Activated naive CD8-positive, alpha-beta T cell treated with anti-CD3 and anti-CD28 coated beads, Interleukin-2, amount 10 ng/mL, durations not matched to agents 7 days and 5 days (primary cell): ENCODE data around the gene FOXJ3. TPM values are rescaled to one million over a fixed set of nuclear protein-coding genes. Genes with fewer than 3 reads are reported as not detected.

Source experiments
- ATAC-seq: fragments of 150-1000 bp; cut with Tn5 transposase; one replicate; pipeline ENCODE4 v1.10.0; 2021; ENCODE audit warnings: low read depth, moderate library complexity
- POLR2A ChIA-PET: fragments of 350-600 bp; sonication (Branson Sonifier 250); formaldehyde crosslinking; loops from one replicate; lab custom pipeline; 2021; ENCODE audit warnings: antibody characterized with exemption; lab: Charles Lee
- DNase-seq: peaks from one replicate; pipeline ENCODE4 v3.0.0; 2021
- H3K27ac Mint-ChIP-seq: one replicate; pipeline ENCODE4 v1.8.0; 2022; ENCODE audit warnings: mild to moderate bottlenecking, mixed read lengths
- H3K27me3 Mint-ChIP-seq: one replicate; pipeline ENCODE4 v1.8.0; 2022; ENCODE audit warnings: mild to moderate bottlenecking, moderate library complexity, mixed read lengths
- H3K36me3 Mint-ChIP-seq: one replicate; pipeline ENCODE4 v1.8.0; 2021; ENCODE audit warnings: mild to moderate bottlenecking, mixed read lengths
- H3K4me1 Mint-ChIP-seq: one replicate; pipeline ENCODE4 v1.8.0; 2021; ENCODE audit warnings: mixed read lengths
- H3K4me3 Mint-ChIP-seq: one replicate; pipeline ENCODE4 v1.8.0; 2022; ENCODE audit warnings: mild to moderate bottlenecking, moderate library complexity, mixed read lengths
- H3K9me3 Mint-ChIP-seq: one replicate; pipeline ENCODE4 v1.8.0; 2021; ENCODE audit warnings: mixed read lengths
- total RNA-seq, 2 experiments: library from RNA; stranded (reverse); gene quantifications; one replicate each; pipeline ENCODE4 v1.2.3, GENCODE V29; 2021

Gene FOXJ3
- total RNA-seq, 2 experiments from 2014 or later, result 59.1 to 61.1 TPM

DNA sequence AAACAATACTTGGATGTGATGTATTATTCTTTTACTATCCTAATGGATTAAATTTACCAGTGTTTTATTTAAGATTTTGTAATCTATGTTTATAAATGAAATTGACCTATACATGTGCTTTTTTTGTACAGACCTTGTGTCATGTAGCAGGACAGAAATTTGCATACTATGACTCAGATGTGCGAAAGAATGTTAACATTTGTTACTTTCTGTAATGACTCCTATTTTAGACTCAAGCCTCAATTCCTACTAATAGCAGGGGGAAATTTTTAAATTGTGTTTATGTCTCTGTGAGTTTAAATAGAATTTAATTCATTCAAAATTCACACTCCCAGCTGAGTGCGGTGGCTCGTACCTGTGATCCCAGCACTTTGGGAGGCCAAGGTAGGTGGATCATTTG lies 23.8 kb upstream of the FOXJ3 start:
- POLR2A ChIA-PET, result no interaction called here
- peaks cover 3% of the 10 kb centered on the region for H3K9me3 Mint-ChIP-seq

DNA sequence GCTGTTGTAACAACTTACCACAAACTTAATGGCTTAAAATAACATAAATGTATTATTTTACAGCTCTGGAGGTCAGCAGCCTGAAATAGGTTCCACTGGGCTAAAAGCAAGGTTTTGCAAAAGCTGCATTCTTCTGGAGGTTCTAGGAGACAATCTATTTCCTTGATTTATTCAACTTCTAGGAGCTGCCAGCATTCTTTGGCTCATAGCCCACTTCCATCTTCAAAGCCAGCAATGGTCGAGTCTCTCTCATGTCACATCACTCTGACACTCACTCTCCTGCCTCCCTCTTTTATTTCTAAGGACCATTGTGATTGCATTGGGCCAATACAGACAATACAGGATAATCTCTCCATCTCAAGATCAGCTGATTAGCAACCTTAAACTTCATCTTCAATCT lies 15.1 kb upstream of the FOXJ3 start:
- Mint-ChIP-seq H3K4me1 (peaks cover 2% of the 10 kb centered on the region), H3K9me3 (no peaks in the 10 kb centered on the region), H3K27me3 (peaks cover 22% of the 10 kb centered on the region), H3K36me3 (no peaks in the 10 kb centered on the region), H3K27ac (no peak overlapping the region), H3K4me3 (no peak overlapping the region)
- DNase-seq, result no peak
- ATAC-seq, result no peak
- POLR2A ChIA-PET, result no interaction called here

More for the DNA sequence above, 23.8 kb upstream of the FOXJ3 start:
- DNase-seq, result no peak
- H3K4me3 Mint-ChIP-seq, result no peak overlapping the region
- no peaks in the 10 kb centered on the region for H3K4me1 Mint-ChIP-seq
- H3K36me3 Mint-ChIP-seq, result no peaks in the 10 kb centered on the region
- ATAC-seq, result no peak
- H3K27me3 Mint-ChIP-seq, result peaks cover 9% of the 10 kb centered on the region
- H3K27ac Mint-ChIP-seq, result no peak overlapping the region

DNA sequence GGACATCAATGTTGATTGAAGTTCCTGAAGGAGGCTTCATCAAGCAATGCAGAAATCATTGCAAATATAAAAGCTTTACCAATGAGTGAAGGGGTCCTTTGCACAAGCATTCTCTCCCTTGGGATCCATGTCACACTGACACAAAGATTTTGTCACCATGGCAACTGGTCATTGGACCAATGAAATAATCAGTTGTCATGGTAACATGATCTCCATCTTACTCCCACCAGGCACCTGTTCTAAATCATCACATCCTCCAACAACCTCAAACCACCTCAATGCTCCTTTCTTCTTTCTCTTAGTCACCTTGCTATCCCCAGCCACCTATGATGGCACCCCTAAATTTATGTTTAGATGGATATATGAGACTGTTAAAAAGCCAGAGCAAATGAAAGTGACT lies 13.5 kb upstream of the FOXJ3 start:
- Mint-ChIP-seq H3K4me1 (peaks cover 2% of the 10 kb centered on the region), H3K4me3 (no peak overlapping the region), H3K9me3 (no peaks in the 10 kb centered on the region), H3K36me3 (no peaks in the 10 kb centered on the region), H3K27ac (no peak overlapping the region), H3K27me3 (peaks cover 24% of the 10 kb centered on the region)
- no peak for ATAC-seq
- no peak for DNase-seq
- POLR2A ChIA-PET, result no interaction called here

DNA sequence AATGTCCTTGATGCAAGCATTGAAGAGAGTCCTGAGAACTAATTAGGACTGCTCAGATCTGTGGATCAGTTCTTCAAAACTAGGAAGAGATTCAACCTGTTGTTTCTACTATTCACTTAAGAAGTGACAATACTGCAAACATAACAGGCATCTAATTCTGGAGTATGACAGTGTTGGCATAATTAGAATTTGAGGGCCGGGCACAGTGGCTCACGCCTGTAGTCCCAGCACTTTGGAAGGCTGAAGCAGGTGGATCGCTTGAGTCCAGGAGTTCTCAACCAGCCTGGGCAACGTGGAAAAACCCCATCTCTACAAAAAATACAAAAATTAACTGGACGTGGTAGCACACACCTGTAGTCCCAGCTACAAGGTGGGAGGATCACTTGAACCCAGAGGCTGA lies 8.0 kb upstream of the FOXJ3 start:
- Mint-ChIP-seq H3K9me3 (no peaks in the 10 kb centered on the region), H3K27ac (no peak overlapping the region), H3K4me1 (peaks cover 2% of the 10 kb centered on the region), H3K4me3 (no peak overlapping the region), H3K27me3 (peaks cover 5% of the 10 kb centered on the region), H3K36me3 (no peaks in the 10 kb centered on the region)
- ATAC-seq, result no peak
- POLR2A ChIA-PET, result no interaction called here
- DNase-seq, result no peak

DNA sequence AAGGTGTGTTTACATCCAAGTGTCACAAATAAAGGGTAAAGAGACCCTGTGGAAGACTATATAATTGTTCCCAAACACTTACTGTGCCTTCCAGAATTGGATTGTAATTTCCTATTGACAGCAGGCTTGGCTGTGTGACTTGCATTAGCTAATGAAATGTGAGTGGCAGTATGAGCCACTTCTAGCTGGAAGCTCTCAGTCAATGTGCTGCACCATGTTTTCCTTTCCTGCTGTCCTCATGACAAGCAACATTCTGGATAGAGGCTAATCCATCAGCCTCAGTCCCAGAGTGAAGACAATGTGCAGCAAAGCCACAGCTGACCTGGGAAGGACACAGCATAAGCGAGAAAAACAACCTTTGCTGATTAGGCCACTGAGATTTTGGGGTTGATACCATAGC lies 5.9 kb upstream of the FOXJ3 start:
- no peak overlapping the region for H3K4me3 Mint-ChIP-seq
- ATAC-seq, result no peak

DNA sequence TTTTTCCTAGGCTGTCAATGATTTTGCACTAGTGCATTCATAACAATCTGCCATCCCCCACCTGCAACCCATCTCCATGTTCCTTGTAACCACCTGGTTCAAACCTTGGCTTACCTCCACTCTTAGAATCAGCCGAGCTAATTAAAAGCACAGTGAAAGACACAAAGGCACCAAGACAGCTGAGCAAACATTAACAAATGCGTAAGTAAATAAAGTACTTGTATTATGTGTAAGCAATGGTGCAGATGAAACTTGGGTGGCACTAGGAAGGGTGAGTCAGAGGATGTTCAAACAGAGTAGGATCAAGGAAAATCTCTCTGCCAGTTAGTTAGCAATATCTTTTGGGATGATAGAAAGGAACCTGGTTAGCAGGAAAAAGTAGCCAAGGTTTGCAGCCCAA lies 5.1 kb upstream of the FOXJ3 start:
- H3K9me3 Mint-ChIP-seq, result no peaks in the 10 kb centered on the region
- no peaks in the 10 kb centered on the region for H3K36me3 Mint-ChIP-seq
- no peak for DNase-seq
- H3K4me1 Mint-ChIP-seq, result peaks cover 11% of the 10 kb centered on the region
- no peak for ATAC-seq
- peaks cover 2% of the 10 kb centered on the region for H3K27me3 Mint-ChIP-seq
- POLR2A ChIA-PET, result interaction anchor here (2.0 kb wide), 1 partner anchor 342 kb away, joined by 4 read pairs; the partner anchor contains the start of gene YBX1
- no peak overlapping the region for H3K4me3 Mint-ChIP-seq
- H3K27ac Mint-ChIP-seq, result no peak overlapping the region

More for the DNA sequence above, 5.9 kb upstream of the FOXJ3 start:
- Mint-ChIP-seq H3K4me1 (peaks cover 10% of the 10 kb centered on the region), H3K27ac (no peak overlapping the region), H3K27me3 (peaks cover 2% of the 10 kb centered on the region), H3K36me3 (no peaks in the 10 kb centered on the region), H3K9me3 (no peaks in the 10 kb centered on the region)
- DNase-seq, result no peak
- POLR2A ChIA-PET, result interaction anchor here (2.0 kb wide), 1 partner anchor 341 kb away, joined by 4 read pairs; the partner anchor contains the start of gene YBX1

DNA sequence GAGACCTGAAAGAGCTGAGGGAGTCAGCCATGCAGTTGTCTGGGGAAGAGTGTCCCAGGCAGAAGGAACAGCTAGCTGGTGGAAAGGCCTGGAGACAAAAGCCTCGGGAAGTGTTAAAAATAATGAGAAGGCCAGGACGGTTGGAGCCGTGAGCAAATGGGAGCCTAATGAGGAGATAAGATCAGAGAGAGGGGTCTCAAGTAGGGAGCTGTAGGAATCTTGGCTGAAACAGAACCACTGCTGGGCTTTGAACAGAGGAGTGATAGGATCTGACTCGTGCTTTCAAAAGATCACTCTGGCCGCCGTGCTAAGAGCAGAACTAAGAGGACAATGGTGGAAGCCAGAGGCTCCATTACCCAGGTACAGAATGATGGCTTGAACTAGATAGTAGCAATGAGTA lies 1.9 kb upstream of the FOXJ3 start:
- Mint-ChIP-seq H3K27me3 (no peaks in the 10 kb centered on the region), H3K4me1 (peaks cover 28% of the 10 kb centered on the region), H3K9me3 (no peaks in the 10 kb centered on the region), H3K27ac (no peak overlapping the region), H3K36me3 (no peaks in the 10 kb centered on the region), H3K4me3 (no peak overlapping the region)
- POLR2A ChIA-PET, result no interaction called here
- ATAC-seq (no peak), DNase-seq (no peak)

DNA sequence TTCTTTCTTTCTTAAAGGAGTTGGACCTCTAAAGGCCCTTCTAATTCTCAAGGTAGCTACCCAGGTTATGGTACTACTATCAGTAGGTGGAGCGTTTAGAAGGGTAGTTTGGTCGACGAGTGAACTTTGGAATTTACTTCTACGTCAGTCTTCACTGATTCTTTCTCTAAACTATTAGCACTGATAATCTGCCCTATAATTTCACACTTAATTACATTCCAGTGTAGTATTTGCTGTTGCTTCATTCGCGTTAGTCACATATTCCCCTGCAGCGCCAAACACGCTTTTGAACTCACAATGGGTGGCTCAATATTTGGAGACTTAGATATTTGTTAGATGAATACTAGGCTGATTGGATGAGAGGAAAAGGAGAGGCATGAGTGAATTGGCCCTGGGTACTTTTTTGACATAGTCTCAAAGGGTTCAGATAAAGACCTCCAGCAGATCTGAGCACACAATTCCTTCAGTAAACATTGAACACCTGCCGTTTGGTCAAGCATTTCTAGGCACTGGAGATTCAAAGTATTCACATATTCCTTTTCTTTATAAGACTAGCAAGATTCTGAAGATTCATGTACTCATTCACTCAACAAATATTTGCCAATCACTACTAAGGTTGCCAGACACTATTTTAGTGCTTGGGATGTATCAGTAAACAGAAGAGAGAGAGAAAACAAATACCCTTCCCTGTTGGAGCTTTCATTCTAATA lies 929 bp upstream of the FOXJ3 start:
- H3K9me3 Mint-ChIP-seq, result no peaks in the 10 kb centered on the region
- DNase-seq (no peak), ATAC-seq (no peak)
- H3K4me3 Mint-ChIP-seq, result peak overlapping the region; percentile 91
- H3K4me1 Mint-ChIP-seq, result peaks cover 30% of the 10 kb centered on the region
- POLR2A ChIA-PET, result interaction anchor here (0.6 to 1.0 kb wide), 4 partner anchors 19 to 430 kb away, joined by 3 to 9 read pairs (median 4); no protein-coding TSS in a partner anchor
- peak overlapping the region; percentile 86 for H3K27ac Mint-ChIP-seq
- no peaks in the 10 kb centered on the region for H3K27me3 Mint-ChIP-seq
- H3K36me3 Mint-ChIP-seq, result no peaks in the 10 kb centered on the region

DNA sequence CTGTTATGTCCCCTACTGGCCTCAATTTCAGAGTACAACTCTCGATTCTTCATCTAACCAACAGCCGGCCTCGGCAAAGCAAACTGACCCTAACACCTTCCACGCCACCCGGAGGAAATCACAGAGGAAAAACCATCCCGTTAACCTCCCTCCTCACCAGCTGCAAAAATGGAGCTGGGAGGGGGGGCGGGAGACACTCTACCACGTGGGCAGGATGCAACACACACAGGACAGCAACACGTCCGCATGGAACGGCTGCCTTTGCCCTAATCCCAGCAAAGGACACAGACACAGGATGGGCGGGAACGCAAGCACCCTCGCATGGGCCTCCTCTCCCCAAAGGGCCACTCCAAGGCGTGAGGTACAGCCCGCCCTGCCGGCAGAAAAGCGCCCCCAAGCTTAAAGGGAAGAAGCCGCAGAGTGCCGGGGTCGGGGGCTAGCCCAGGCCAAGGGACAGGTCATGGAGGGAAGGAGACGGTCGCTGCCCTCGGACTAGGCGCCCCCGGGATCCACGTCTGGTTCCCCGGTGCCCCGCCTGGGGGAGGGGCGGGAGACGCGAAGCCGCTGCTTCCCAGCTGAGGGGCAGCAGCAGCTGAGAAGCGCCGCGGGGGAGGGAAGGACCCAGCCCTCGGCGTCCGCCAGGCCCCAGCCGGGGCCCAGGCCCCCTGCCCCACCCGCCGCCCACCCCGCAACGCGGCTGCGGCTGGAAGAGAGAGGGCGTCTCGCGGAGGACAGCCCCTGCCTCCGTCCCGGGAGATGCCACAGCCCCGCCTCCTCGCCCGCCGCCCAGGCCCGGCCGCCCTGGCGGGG lies 590 bp downstream of the FOXJ3 start:
- no peaks in the 10 kb centered on the region for H3K27me3 Mint-ChIP-seq
- H3K9me3 Mint-ChIP-seq, result no peaks in the 10 kb centered on the region
- peak overlapping the region; percentile 94 for H3K4me3 Mint-ChIP-seq
- H3K36me3 Mint-ChIP-seq, result peaks cover 3% of the 10 kb centered on the region
- peak overlapping the region; percentile 87 for H3K27ac Mint-ChIP-seq
- no peak for DNase-seq
- POLR2A ChIA-PET, result interaction anchor here (0.6 to 1.2 kb wide), 6 partner anchors 9 to 512 kb away, joined by 3 to 6 read pairs (median 4); partner anchors contain the start of genes C1orf50, P3H1, PPCS and ZNF691
- H3K4me1 Mint-ChIP-seq, result peaks cover 32% of the 10 kb centered on the region
- ATAC-seq, result peak; percentile 62

DNA sequence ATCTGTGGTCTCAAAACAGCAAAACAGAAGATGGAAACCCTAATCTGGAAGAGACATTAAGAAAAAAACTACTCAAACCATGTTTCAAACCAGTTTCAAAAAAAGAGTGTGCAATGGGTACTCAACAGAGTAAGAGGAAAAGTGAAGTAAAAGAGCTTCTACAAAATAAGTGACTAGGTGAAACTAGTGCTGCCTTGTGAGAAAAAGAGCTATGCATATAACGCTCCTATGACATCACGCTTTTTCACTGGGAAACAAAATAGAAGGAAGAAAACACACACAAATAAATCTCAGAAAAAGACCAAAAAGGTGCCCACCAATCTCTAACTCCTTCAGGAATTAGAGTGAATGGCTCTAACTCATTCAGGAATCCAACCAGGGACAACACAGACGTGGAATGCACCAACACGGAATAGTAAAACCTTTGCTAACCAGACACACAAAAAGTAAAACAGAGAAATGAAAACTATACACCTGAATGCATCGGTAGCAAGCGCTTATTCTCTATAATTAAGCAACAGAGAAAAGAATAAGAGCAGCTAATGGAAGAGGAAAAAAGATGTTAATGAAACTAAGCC lies 1.3 kb downstream of the FOXJ3 start:
- POLR2A ChIA-PET, result interaction anchor here (0.6 to 1.2 kb wide), 6 partner anchors 8 to 513 kb away, joined by 3 to 6 read pairs (median 4); partner anchors contain the start of genes C1orf50, P3H1, PPCS and ZNF691
- Mint-ChIP-seq H3K36me3 (peaks cover 5% of the 10 kb centered on the region), H3K27ac (peak overlapping the region; percentile 87), H3K4me1 (peaks cover 35% of the 10 kb centered on the region), H3K9me3 (no peaks in the 10 kb centered on the region), H3K27me3 (no peaks in the 10 kb centered on the region), H3K4me3 (peak overlapping the region; percentile 94)
- ATAC-seq, result no peak
- no peak for DNase-seq

DNA sequence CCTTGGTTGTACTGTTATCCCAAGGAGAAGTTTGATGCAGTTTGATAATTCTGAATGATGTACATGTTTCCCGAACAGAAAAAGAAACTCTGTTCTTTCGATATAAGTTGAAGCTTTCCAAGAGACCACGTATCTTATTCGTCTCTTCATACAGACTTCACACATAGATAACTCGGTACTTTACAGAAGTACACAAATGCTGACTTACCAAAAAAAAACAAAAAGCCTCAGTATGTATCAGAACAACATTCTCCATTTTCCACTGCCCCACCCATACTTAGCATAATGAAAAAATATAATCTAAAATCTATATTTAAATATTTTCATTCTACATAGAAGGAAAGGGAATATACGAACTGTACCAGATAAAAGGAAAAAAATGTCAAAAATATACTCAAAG lies 2.2 kb downstream of the FOXJ3 start:
- no peak overlapping the region for H3K4me3 Mint-ChIP-seq
- ATAC-seq (no peak), DNase-seq (no peak)
- POLR2A ChIA-PET, result no interaction called here
- H3K36me3 Mint-ChIP-seq, result peaks cover 5% of the 10 kb centered on the region
- no peak overlapping the region for H3K27ac Mint-ChIP-seq
- peaks cover 35% of the 10 kb centered on the region for H3K4me1 Mint-ChIP-seq
- H3K9me3 Mint-ChIP-seq, result no peaks in the 10 kb centered on the region
- H3K27me3 Mint-ChIP-seq, result no peaks in the 10 kb centered on the region

DNA sequence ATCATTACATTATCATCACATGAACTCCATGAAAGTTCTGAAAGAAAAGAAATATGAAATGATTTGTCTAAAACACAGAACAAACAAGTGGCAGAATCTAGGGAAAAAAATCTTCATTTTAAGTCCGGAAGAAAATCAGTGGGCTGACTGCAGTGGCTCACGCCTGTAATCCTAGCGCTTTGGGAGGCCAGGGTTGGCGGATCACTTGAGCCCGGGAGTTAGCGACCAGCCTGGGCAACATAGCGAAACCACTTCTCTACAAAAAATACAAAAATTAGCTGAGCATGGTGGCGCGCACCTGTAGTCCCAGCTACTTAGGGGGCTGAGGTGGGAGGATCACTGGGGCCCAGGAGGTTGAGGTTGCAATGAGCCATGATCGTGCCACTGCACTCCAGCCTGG lies 4.8 kb downstream of the FOXJ3 start:
- H3K36me3 Mint-ChIP-seq, result peaks cover 5% of the 10 kb centered on the region
- no peak for ATAC-seq
- no peak overlapping the region for H3K4me3 Mint-ChIP-seq
- peaks cover 28% of the 10 kb centered on the region for H3K4me1 Mint-ChIP-seq
- POLR2A ChIA-PET, result no interaction called here
- H3K27ac Mint-ChIP-seq, result no peak overlapping the region
- no peaks in the 10 kb centered on the region for H3K9me3 Mint-ChIP-seq
- no peaks in the 10 kb centered on the region for H3K27me3 Mint-ChIP-seq
- no peak for DNase-seq

DNA sequence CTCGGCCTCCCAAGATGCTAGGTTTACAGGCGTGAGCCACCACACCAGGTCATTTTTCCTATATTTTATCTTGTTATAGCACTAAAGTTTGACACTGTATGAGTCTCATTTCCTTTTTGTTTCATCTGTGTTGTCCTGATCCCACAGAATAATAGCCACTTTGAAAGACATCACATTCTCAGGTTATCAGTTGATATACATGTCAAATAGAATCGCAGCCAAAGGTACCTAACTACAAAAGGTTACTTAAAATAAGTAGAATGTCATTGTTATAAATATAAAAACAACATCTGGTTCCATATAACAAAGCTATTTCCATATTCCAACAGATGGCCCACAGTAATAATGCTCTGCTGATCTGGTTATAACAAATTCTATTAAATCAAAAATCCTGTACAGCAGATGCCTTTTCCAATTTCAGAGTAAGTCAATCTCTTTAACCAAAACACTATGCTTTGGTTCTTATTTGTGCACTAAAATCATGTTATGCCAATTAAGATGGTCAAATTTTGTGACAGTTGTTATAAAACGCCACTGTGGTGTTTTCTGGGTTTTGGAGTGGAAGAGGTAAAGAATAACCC lies 6.0 kb downstream of the FOXJ3 start:
- no peak overlapping the region for H3K4me3 Mint-ChIP-seq
- peaks cover 26% of the 10 kb centered on the region for H3K4me1 Mint-ChIP-seq
- no peak overlapping the region for H3K27ac Mint-ChIP-seq

More for the DNA sequence above, 6.0 kb downstream of the FOXJ3 start:
- Mint-ChIP-seq H3K36me3 (peaks cover 5% of the 10 kb centered on the region), H3K9me3 (no peaks in the 10 kb centered on the region), H3K27me3 (no peaks in the 10 kb centered on the region)
- POLR2A ChIA-PET, result no interaction called here
- no peak for ATAC-seq
- no peak for DNase-seq
